Bronchial epithelial cell (primary cell): ENCODE measurements around the gene RNF227. TPM values are rescaled to one million over a fixed set of nuclear protein-coding genes. Genes with fewer than 3 reads are reported as not detected.

ENCODE experiments used
- DNase-seq: peaks from one replicate; pipeline ENCODE4 v3.0.0-alpha.2; 2010; ENCODE audit warnings: low read depth
- FAIRE-seq: peaks from 2 replicates; lab custom pipeline; 2011; peaks lifted over from hg19 to GRCh38; lab: Jason Lieb, UNC
- H3K27me3 ChIP-seq: 2 replicates; pipeline ENCODE4 v1.5.1; 2011; ENCODE audit warnings: low read length; ENCODE audit not compliant: control insufficient read depth, insufficient read depth
- H3K36me3 ChIP-seq: 2 replicates; pipeline ENCODE4 v1.5.1; 2011; ENCODE audit warnings: low read length; ENCODE audit not compliant: control insufficient read depth, insufficient read depth
- H3K4me3 ChIP-seq: 2 replicates; pipeline ENCODE4 v1.5.1; 2011; ENCODE audit warnings: mild to moderate bottlenecking, low read depth, low read length, control low read depth
- CTCF ChIP-seq: IDR thresholded peaks from 2 replicates; pipeline ENCODE4 v1.5.1; 2011; ENCODE audit warnings: mild to moderate bottlenecking, moderate library complexity, low read length, control low read depth, inconsistent platforms; ENCODE audit not compliant: insufficient read depth, severe bottlenecking
- total RNA-seq: library from RNA; depleted of rRNA; stranded (reverse); fragments of >200 nt; gene quantifications from 2 replicates; pipeline ENCODE4 v1.2.1, GENCODE V29; 2014

RNF227 gene
- total RNA-seq, 1 donor from 2014 or later: 8.2 TPM

DNA sequence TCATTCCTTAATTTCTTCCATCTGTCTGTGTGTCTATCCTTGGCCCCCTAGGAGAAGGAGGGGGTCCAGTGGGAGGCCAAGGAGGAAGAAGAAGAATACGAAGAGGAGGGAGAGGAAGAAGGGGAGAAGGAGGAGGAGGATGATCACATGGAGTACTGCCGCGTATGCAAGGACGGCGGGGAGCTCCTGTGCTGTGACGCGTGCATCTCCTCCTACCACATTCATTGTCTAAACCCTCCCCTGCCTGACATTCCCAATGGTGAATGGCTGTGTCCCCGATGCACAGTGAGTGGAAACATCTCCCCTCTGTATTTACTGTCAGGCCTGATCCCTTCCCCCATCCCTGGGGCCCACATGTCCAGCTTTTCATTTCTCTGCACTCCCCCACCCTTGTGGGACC lies 21.2 kb downstream of the RNF227 start:
- peaks cover 61% of the 10 kb centered on the region for H3K36me3 ChIP-seq
- DNase-seq (no peak), FAIRE-seq (no peak)
- no peaks in the 10 kb centered on the region for H3K27me3 ChIP-seq
- TF ChIP-seq CTCF: no peak
- H3K4me3 ChIP-seq: no peak overlapping the region

DNA sequence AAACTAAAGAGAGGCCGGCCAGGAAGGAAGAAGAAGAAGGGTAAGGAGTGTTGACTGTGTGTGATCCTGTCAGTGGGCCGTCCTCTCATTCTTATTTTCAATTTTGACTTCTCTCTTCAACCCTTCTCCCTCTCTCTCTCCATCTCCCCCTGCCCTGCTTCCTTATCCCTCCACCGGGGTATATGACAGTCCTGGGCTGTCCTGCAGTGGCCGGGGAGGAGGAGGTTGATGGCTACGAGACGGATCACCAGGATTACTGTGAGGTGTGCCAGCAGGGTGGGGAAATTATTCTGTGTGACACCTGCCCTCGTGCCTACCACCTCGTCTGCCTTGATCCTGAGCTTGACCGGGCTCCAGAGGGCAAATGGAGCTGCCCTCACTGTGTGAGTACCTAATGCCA lies 21.9 kb downstream of the RNF227 start:
- H3K36me3 ChIP-seq: peaks cover 60% of the 10 kb centered on the region
- H3K4me3 ChIP-seq: no peak overlapping the region
- H3K27me3 ChIP-seq: no peaks in the 10 kb centered on the region
- FAIRE-seq: no peak
- no peak for DNase-seq
- TF ChIP-seq CTCF: no peak

- Histone ChIP-seq H3K27me3 (no peaks in the 10 kb centered on the region), H3K4me3 (no peak overlapping the region), H3K36me3 (peaks cover 51% of the 10 kb centered on the region)
- DNase-seq: no peak
- no peak for TF ChIP-seq CTCF
- no peak for FAIRE-seq
Measured at GRCh38 chr17:7893187-7893880, 22.8 kb downstream of the RNF227 start.

DNA sequence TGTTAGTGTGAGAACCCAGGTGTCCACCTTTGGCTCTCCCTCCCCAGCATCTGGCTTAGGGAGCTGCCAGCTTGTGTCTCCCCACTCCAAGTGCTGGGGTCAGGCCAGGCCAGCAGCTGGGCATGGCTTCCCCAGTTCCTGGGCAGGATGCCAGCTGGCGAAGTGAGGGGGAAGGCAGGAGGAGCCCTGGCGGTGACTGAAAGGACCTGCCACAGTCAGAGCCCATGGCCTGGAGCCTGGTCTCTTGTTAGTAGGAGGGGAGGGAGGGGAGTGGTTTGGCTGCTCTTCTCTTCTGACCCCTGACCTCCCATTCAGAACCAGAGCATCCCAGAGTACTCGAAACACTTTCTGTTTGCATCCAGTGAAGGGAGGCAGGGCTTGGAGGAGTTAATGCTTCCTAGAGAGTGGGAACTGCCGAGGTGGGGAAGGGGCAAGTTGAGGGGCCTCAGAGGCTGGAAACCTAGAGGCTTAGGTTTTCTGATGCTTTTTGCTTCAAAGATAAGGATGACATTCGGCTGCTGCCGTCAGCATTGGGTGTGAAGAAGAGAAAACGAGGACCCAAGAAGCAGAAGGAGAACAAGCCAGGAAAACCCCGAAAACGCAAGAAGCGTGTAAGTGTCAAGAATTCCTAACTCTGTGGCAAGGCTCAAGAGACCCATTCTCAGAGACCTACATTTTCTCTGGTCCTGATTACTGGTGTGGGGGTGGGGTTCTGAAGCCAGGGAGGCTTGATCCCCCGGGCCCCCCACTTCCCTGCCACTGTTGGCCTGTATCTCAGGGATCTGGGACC lies 26.7 kb downstream of the RNF227 start:
- peak; percentile 74 for DNase-seq
- peak; percentile 55 for TF ChIP-seq CTCF
- Histone ChIP-seq H3K4me3 (no peak overlapping the region), H3K36me3 (peaks cover 29% of the 10 kb centered on the region), H3K27me3 (no peaks in the 10 kb centered on the region)
- no peak for FAIRE-seq

DNA sequence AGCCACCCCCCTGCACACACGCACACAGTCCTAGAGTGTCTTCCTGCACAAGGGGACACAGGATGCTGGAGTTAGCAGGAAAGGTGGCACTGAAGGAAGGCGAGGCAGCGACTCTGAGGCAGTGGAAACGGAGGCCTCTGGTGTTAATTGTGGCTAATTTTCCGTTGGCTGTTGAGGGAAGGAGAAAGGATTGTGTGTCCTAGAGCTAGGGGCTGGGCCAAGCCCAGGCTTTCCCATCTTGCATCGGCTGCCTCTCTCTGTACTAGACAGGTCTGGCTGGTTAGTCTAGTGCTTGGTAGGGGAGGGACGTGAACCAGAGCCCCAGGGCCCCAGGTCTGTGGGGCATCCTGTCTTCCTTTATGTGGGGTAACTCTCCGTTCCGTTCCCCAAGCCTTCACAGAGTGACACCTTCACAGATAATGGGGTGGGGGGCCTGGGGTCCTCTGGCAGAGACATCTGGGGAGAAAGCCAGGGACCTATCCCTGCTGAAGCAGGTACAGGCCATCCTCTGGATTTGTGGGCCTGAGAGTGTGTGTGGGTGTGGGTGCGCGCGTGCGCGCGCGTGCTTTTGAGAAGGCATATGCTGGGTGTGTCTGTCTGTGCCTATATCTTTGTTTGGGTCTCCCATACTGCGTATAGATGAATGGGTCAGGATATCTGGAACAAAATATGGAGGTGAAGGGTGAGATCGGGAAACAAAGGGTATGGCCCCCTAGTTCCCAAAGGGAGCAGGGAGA lies 27.7 kb downstream of the RNF227 start, which contains the start of gene CHD3:
Gene CHD3, plus strand, starts transcription at position 606 of the 737 bp plus-strand sequence. CDS start 212 bp downstream, outside the sequence.
- TF ChIP-seq CTCF: no peak
- H3K4me3 ChIP-seq: peak within 1 kb of the TSS; percentile 61
- peak; percentile 79 for DNase-seq
- H3K36me3 ChIP-seq: peaks cover 20% of the 10 kb centered on the region
- FAIRE-seq: peak; percentile 86
- no peaks in the 10 kb centered on the region for H3K27me3 ChIP-seq
